ENCODE results near the gene AARS1.
"Not testable (repeated sequence)": the region's sequence is repeated elsewhere in the genome, so short reads cannot be mapped to it uniquely, and the experiment has no call there.

GRCh38 chr16:70226024-70226423 lies 63.3 kb downstream of the AARS1 start:
- TF ChIP-seq CTCF, EZH2, EZH2phosphoT487 (IDR thresholded peaks at IDR 0.05): not testable (repeated sequence)
